Astrocyte (in vitro differentiated cells and primary cell): Measurements from ENCODE around the gene ATG101. TPM values are rescaled to one million over a fixed set of nuclear protein-coding genes. Genes with fewer than 3 reads are reported as not detected.

ENCODE experiments used
- DNase-seq: peaks from one replicate; pipeline ENCODE4 v3.0.0-alpha.2; 2010; ENCODE audit warnings: low read depth
- FAIRE-seq: peaks from 2 replicates; lab custom pipeline; 2011; peaks lifted over from hg19 to GRCh38; lab: Jason Lieb, UNC
- H2AFZ ChIP-seq: 2 replicates; pipeline ENCODE4 v1.6.0; 2012; ENCODE audit warnings: low read depth, low read length, inconsistent platforms
- H3K27ac ChIP-seq: 2 replicates; pipeline ENCODE4 v1.5.1; 2011; ENCODE audit warnings: low read depth, low read length, inconsistent platforms
- H3K27me3 ChIP-seq: 2 replicates; pipeline ENCODE4 v1.6.0; 2011; ENCODE audit warnings: low read length, inconsistent platforms; ENCODE audit not compliant: insufficient read depth
- H3K36me3 ChIP-seq: 2 replicates; pipeline ENCODE4 v1.5.1; 2011; ENCODE audit warnings: low read length, inconsistent platforms; ENCODE audit not compliant: insufficient read depth
- H3K4me1 ChIP-seq: 2 replicates; pipeline ENCODE4 v1.5.1; 2011; ENCODE audit warnings: low read length, inconsistent platforms; ENCODE audit not compliant: insufficient read depth
- H3K4me2 ChIP-seq: 2 replicates; pipeline ENCODE4 v1.6.0; 2012; ENCODE audit warnings: low read length, inconsistent platforms
- H3K4me3 ChIP-seq: 2 replicates; pipeline ENCODE4 v1.5.1; 2011; ENCODE audit warnings: low read depth, mild to moderate bottlenecking, low read length, inconsistent platforms; ENCODE audit not compliant: insufficient read depth
- H3K79me2 ChIP-seq: 2 replicates; pipeline ENCODE4 v1.6.0; 2012; ENCODE audit warnings: mild to moderate bottlenecking, low read length, inconsistent platforms; ENCODE audit not compliant: insufficient read depth
- H3K9ac ChIP-seq: 2 replicates; pipeline ENCODE4 v1.6.0; 2012; ENCODE audit warnings: mild to moderate bottlenecking, low read length, inconsistent platforms
- H3K9me3 ChIP-seq: 2 replicates; pipeline ENCODE4 v1.5.1; 2012; ENCODE audit warnings: low read depth, mild to moderate bottlenecking, low read length, inconsistent platforms; ENCODE audit not compliant: insufficient read depth
- H4K20me1 ChIP-seq: 2 replicates; pipeline ENCODE4 v1.6.0; 2012; ENCODE audit warnings: low read length, inconsistent platforms; ENCODE audit not compliant: insufficient read depth
- H3K27ac Mint-ChIP-seq: one replicate; pipeline ENCODE4 v1.8.0; 2021; ENCODE audit warnings: mild to moderate bottlenecking, mixed read lengths; ENCODE audit not compliant: unreplicated experiment
- H3K27me3 Mint-ChIP-seq: one replicate; pipeline ENCODE4 v1.8.0; 2021; ENCODE audit warnings: low read depth, mixed read lengths; ENCODE audit not compliant: unreplicated experiment
- H3K36me3 Mint-ChIP-seq: one replicate; pipeline ENCODE4 v1.8.0; 2021; ENCODE audit warnings: low read depth, mixed read lengths; ENCODE audit not compliant: unreplicated experiment
- H3K4me1 Mint-ChIP-seq: one replicate; pipeline ENCODE4 v1.8.0; 2021; ENCODE audit warnings: low read depth, mixed read lengths; ENCODE audit not compliant: unreplicated experiment
- H3K4me3 Mint-ChIP-seq: one replicate; pipeline ENCODE4 v1.8.0; 2021; ENCODE audit warnings: mild to moderate bottlenecking, moderate library complexity, mixed read lengths; ENCODE audit not compliant: unreplicated experiment
- H3K9me3 Mint-ChIP-seq: one replicate; pipeline ENCODE4 v1.8.0; 2021; ENCODE audit warnings: mild to moderate bottlenecking, mixed read lengths; ENCODE audit not compliant: unreplicated experiment
- EZH2 ChIP-seq: IDR thresholded peaks from 2 replicates; pipeline ENCODE4 v1.6.1; 2012; ENCODE audit warnings: mild to moderate bottlenecking, low read length, inconsistent platforms; ENCODE audit not compliant: insufficient read depth
- total RNA-seq: library from RNA; stranded (reverse); gene quantifications from 2 replicates; pipeline ENCODE4 v1.2.1, GENCODE V29; 2021
- TF ChIP-seq, protein P1 (sequence below): IDR thresholded peaks from 2 replicates; pipeline ENCODE4 v1.5.1; 2011; ENCODE audit warnings: low read depth, mild to moderate bottlenecking, inconsistent platforms, low read length, moderate library complexity; ENCODE audit not compliant: insufficient read depth

ATG101 gene
- total RNA-seq, 1 donor from 2014 or later: 54.2 TPM

DNA sequence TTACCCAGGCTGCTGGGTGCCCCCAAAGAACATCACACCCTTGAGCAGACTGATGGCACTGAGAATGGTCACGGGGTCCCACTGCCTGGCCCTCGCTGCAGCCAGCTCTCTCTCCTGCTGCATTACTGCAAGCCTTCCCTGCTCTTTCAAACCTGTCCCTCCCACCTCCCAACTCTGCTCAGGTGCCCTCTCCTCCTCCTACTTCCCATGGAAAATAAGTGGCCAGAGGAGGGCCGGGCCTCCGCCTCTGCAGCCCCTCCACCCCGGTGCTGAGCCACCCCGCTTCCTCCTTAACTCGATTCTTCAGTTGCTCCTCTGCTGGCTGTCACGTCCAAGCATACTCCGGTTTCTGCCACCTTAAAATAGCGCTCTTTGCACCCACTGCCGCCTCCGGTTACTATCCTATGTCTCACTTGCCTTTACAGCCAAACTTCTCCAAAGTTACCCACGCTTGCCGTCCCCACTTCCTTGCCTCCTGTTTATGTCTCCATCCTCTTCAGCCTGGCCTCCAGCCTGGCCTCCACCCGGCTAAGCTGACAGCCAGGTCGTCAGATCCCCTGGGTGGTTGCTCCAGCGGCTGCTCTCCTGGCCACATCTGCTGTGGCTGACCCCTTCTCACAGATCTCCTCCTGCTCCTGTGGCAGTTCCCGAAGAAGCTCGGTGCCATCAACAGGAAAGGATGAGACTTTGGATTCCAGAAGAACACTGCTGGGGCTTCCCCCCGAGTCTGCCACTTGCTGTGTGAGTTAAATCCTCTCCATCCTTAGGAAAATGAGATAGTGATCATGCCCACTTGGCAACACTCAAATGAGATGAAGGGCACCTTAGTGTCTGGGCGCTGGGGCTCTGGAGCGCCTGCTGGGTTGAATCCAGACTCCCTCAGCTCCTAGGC lies 17.4 kb downstream of the ATG101 start:
- Histone ChIP-seq H3K79me2 (no peaks in the 10 kb centered on the region), H3K4me1 (peaks cover 4% of the 10 kb centered on the region), H3K4me2 (no peak overlapping the region), H4K20me1 (peaks cover 16% of the 10 kb centered on the region), H3K27ac (no peak overlapping the region), H3K9me3 (no peaks in the 10 kb centered on the region), H3K36me3 (no peaks in the 10 kb centered on the region), H3K4me3 (no peak overlapping the region), H3K9ac (no peak overlapping the region), H2AFZ (no peak overlapping the region), H3K27me3 (peaks cover 20% of the 10 kb centered on the region)
- DNase-seq (no peak), FAIRE-seq (no peak)
- no peak overlapping the region for H3K27ac Mint-ChIP-seq
- H3K27me3 Mint-ChIP-seq: peaks cover 60% of the 10 kb centered on the region
- H3K9me3 Mint-ChIP-seq: peaks cover 3% of the 10 kb centered on the region
- TF ChIP-seq, protein P1, sequence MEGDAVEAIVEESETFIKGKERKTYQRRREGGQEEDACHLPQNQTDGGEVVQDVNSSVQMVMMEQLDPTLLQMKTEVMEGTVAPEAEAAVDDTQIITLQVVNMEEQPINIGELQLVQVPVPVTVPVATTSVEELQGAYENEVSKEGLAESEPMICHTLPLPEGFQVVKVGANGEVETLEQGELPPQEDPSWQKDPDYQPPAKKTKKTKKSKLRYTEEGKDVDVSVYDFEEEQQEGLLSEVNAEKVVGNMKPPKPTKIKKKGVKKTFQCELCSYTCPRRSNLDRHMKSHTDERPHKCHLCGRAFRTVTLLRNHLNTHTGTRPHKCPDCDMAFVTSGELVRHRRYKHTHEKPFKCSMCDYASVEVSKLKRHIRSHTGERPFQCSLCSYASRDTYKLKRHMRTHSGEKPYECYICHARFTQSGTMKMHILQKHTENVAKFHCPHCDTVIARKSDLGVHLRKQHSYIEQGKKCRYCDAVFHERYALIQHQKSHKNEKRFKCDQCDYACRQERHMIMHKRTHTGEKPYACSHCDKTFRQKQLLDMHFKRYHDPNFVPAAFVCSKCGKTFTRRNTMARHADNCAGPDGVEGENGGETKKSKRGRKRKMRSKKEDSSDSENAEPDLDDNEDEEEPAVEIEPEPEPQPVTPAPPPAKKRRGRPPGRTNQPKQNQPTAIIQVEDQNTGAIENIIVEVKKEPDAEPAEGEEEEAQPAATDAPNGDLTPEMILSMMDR: no peak
- TF ChIP-seq EZH2: no peak
- no peak overlapping the region for H3K4me3 Mint-ChIP-seq
- H3K36me3 Mint-ChIP-seq: peaks cover 26% of the 10 kb centered on the region
- peaks cover 6% of the 10 kb centered on the region for H3K4me1 Mint-ChIP-seq

GRCh38 chr12:52087961-52088820 lies 18.4 kb downstream of the ATG101 start:
- H3K36me3 ChIP-seq: no peaks in the 10 kb centered on the region
- H3K4me3 Mint-ChIP-seq: no peak overlapping the region
- H3K79me2 ChIP-seq: no peaks in the 10 kb centered on the region
- peaks cover 3% of the 10 kb centered on the region for H3K9me3 Mint-ChIP-seq
- H3K27ac Mint-ChIP-seq: no peak overlapping the region
- no peak overlapping the region for H2AFZ ChIP-seq
- no peak overlapping the region for H3K9ac ChIP-seq
- peaks cover 26% of the 10 kb centered on the region for H3K27me3 ChIP-seq
- peaks cover 65% of the 10 kb centered on the region for H3K27me3 Mint-ChIP-seq
- H3K4me1 Mint-ChIP-seq: peaks cover 2% of the 10 kb centered on the region
- H3K4me2 ChIP-seq: no peak overlapping the region
- H3K36me3 Mint-ChIP-seq: peaks cover 26% of the 10 kb centered on the region
- H3K4me1 ChIP-seq: no peaks in the 10 kb centered on the region
- no peak for DNase-seq
- TF ChIP-seq, protein P1: no peak
- no peak for TF ChIP-seq EZH2
- peaks cover 6% of the 10 kb centered on the region for H4K20me1 ChIP-seq
- H3K9me3 ChIP-seq: no peaks in the 10 kb centered on the region
- no peak overlapping the region for H3K27ac ChIP-seq
- H3K4me3 ChIP-seq: no peak overlapping the region
- FAIRE-seq: no peak
